GM12864 (cell line): Measurements from ENCODE around the gene SUGP1.

Experiments
- DNase-seq: peaks from one replicate; pipeline ENCODE4 v3.0.0-alpha.2; 2011; ENCODE audit warnings: low read depth
- H3K4me3 ChIP-seq: 2 replicates; pipeline ENCODE4 v1.5.1; 2011; ENCODE audit warnings: mild to moderate bottlenecking, low read depth, low read length, control low read depth
- TF ChIP-seq, protein P1 (sequence below): IDR thresholded peaks from 2 replicates; pipeline ENCODE4 v1.5.1; 2011; ENCODE audit warnings: low read depth, mild to moderate bottlenecking, moderate library complexity, low read length, control low read depth, inconsistent platforms; ENCODE audit errors: missing control alignments

Gene SUGP1, protein sequence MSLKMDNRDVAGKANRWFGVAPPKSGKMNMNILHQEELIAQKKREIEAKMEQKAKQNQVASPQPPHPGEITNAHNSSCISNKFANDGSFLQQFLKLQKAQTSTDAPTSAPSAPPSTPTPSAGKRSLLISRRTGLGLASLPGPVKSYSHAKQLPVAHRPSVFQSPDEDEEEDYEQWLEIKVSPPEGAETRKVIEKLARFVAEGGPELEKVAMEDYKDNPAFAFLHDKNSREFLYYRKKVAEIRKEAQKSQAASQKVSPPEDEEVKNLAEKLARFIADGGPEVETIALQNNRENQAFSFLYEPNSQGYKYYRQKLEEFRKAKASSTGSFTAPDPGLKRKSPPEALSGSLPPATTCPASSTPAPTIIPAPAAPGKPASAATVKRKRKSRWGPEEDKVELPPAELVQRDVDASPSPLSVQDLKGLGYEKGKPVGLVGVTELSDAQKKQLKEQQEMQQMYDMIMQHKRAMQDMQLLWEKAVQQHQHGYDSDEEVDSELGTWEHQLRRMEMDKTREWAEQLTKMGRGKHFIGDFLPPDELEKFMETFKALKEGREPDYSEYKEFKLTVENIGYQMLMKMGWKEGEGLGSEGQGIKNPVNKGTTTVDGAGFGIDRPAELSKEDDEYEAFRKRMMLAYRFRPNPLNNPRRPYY

GRCh38 chr19:19320361-19321140 is at the start of gene SUGP1, which contains the start of gene MAU2:
Gene SUGP1 (minus strand): TSS chr19:19320509. CDS start chr19:19320496, 13 bp downstream.
Gene MAU2 (plus strand): TSS chr19:19320829. CDS start chr19:19320860, 31 bp downstream.
- H3K4me3 ChIP-seq: peak within 1 kb of the TSS; percentile 100
- DNase-seq: peak; percentile 86

GRCh38 chr19:19368087-19368486 is 47.8 kb upstream of the SUGP1 start:
- DNase-seq: no peak
- H3K4me3 ChIP-seq: no peak overlapping the region
- TF ChIP-seq, protein P1, sequence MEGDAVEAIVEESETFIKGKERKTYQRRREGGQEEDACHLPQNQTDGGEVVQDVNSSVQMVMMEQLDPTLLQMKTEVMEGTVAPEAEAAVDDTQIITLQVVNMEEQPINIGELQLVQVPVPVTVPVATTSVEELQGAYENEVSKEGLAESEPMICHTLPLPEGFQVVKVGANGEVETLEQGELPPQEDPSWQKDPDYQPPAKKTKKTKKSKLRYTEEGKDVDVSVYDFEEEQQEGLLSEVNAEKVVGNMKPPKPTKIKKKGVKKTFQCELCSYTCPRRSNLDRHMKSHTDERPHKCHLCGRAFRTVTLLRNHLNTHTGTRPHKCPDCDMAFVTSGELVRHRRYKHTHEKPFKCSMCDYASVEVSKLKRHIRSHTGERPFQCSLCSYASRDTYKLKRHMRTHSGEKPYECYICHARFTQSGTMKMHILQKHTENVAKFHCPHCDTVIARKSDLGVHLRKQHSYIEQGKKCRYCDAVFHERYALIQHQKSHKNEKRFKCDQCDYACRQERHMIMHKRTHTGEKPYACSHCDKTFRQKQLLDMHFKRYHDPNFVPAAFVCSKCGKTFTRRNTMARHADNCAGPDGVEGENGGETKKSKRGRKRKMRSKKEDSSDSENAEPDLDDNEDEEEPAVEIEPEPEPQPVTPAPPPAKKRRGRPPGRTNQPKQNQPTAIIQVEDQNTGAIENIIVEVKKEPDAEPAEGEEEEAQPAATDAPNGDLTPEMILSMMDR: no peak

More at GRCh38 chr19:19320361-19321140, at the start of gene SUGP1, which contains the start of gene MAU2:
- TF ChIP-seq, protein P1: no peak

DNA sequence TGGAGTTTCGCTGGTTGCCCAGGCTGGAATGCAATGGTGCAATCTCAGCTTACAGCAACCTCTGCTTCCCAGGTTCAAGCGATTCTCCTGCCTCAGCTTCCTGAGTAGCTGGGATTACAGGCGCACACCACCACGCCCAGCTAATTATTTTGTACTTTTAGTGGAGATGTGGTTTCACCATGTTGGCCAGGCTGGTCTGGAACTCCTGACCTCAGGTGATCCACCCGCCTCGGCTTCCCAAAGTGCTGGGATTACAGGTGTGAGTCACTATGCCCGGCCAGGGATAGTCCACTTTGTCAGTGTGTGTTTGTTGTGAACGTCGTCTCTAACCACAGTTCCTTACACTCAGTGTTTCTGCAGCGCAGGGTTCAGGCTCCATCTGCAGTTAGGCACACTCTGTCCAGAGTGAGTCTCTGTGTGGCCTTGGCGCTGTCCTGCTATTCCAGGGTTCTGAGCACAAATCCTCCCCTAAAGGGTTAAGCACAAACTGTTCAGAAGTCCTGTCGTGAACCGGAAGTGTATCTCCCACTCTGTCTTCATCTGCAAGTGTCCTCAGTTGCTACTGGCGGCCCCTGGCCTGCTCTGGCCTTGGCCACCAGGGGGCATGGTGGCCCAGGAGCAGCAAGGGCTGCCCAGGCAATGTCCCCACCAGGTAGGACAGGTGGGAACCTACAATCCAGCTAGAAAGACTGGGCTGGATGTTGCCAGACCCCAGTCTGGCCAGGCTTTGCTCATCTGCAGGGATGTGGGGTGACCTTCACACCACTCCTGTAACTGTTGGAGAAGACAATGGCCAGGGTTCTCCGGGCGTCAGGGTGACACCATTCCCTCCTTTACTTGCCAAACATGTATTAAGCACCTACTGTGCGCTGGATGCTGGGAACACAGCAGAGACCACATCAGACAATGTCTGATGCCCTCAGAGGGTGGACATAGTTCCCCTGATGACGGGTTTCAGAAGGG is 46.4 kb upstream of the SUGP1 start:
- peak; percentile 70 for DNase-seq
- TF ChIP-seq, protein P1: peak; percentile 97
- no peak overlapping the region for H3K4me3 ChIP-seq

DNA sequence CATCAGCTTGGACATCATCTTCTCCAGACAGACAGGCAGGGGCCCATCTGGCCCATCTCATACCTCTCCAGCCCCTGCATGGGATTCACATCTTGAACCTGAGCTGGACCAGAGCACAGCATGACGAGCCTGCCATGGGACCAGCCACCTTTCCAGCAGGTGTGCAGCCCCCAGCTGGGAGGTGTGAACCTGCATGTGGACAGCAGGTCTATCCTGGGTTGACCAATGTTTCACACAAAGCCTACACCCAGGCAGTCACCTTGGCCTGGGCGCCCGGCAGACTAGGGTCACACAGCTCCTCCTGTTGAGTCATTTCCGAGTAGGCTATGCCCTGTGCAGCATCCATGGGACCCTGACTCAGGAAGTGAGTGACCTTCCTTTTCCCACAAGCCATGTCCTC is 41.8 kb upstream of the SUGP1 start:
- H3K4me3 ChIP-seq: no peak overlapping the region
- TF ChIP-seq, protein P1: no peak
- DNase-seq: no peak

DNA sequence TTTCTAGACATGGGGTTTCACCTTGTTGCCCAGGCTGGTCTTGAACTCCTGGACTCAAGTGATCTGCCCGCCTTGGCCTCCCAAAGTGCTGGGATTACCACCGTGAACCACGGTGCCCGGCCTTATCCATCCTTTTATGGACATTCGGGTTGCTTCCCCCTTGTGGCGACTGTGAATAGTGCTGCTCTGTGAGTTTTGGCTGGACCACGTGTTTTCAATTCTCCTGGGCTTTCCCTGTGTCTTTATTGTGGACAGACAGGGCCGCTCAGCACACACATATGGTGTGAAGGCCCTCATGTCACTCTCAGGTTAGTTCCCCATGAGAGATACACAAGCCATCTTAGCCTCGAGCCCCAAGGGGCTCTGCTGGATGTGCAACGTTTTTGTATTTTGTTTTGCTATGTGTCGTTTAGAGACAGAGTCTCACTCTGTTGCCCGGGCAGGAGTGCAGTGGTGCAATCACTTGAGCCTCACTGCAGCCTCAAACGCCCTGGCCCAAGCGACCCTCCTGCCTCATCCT is 40.8 kb upstream of the SUGP1 start:
- TF ChIP-seq, protein P1: peak; percentile 81
- peak; percentile 53 for DNase-seq
- no peak overlapping the region for H3K4me3 ChIP-seq
